Heart right ventricle (tissue), 16 donors: ENCODE results near the gene GSN. TPM values are rescaled to one million over a fixed set of nuclear protein-coding genes. Genes with fewer than 3 reads are reported as not detected.

Experiments used
- ATAC-seq, 8 donors: fragments of 200-7000 bp; cut with Tn5 transposase; one replicate each; pipeline ENCODE4 v1.9.1; 2020; ENCODE audit warnings: mild to moderate bottlenecking in 8 of 8, moderate library complexity in 8 of 8, moderate number of reproducible peaks in 1 of 8
- DNase-seq, 2 donors: peaks; one replicate each; pipeline ENCODE4 v3.0.0-alpha.2; 2020
- H3K27ac ChIP-seq, 10 donors: fragments of 200-600 bp; sonication (generic) in 2 of 10; one replicate each; pipeline versions ENCODE4 v1.5.0 to v1.8.0; 2020 to 2022; ENCODE audit warnings: mild to moderate bottlenecking in 3 of 10
- H3K27me3 ChIP-seq, 7 donors: fragments of 200-600 bp; one replicate each; pipeline ENCODE4 v1.8.0; 2021 to 2022; ENCODE audit warnings: mild to moderate bottlenecking in 2 of 7
- H3K36me3 ChIP-seq, 9 donors: fragments of 200-600 bp; sonication (generic) in 1 of 9; one replicate each; pipeline versions ENCODE4 v1.5.0 to v1.8.0; 2020 to 2022; ENCODE audit warnings: mild to moderate bottlenecking in 2 of 9
- H3K4me1 ChIP-seq, 9 donors: fragments of 200-600 bp; sonication (generic) in 1 of 9; one replicate each; pipeline versions ENCODE4 v1.5.0 to v1.8.0; 2020 to 2022; ENCODE audit warnings: mild to moderate bottlenecking in 4 of 9
- H3K4me3 ChIP-seq, 10 donors: fragments of 200-600 bp; sonication (generic) in 2 of 10; one replicate each; pipeline versions ENCODE4 v1.5.0 to v1.8.0; 2020 to 2022; ENCODE audit warnings: mild to moderate bottlenecking in 7 of 10, moderate library complexity in 2 of 10
- H3K9me3 ChIP-seq, 11 donors: fragments of 200-600 bp in 10 of 11; sonication (generic) in 2 of 11; one replicate each; pipeline versions ENCODE4 v1.5.0 to v1.8.0; 2013 to 2022; ENCODE audit warnings: mild to moderate bottlenecking in 2 of 11, control low read depth in 1 of 11, moderate library complexity in 1 of 11
- CTCF ChIP-seq, 9 donors: fragments of 200-600 bp; sonication (generic) in 2 of 9; IDR thresholded peaks; one replicate each; pipeline versions ENCODE4 v1.5.0 to v1.8.0; 2021 to 2022; ENCODE audit warnings: antibody characterized with exemption in 9 of 9, mild to moderate bottlenecking in 5 of 9, moderate library complexity in 1 of 9
- WGBS, 2 donors: extraction: QIAGEN DNeasy Blood & Tissue Kit; methylation state at CpG; one replicate each; pipeline ENCODE4 v1.1.7; 2013; ENCODE audit warnings: inconsistent platforms in 1 of 2; 5-methylcytosine and 5-hydroxymethylcytosine counted together
- intact Hi-C, 10 donors: fragments of 100-400 bp; cut with DNase I; formaldehyde crosslinking; loops; one replicate each; pipeline versions ENCODE4 v1.11.1 to v1.14.2; 2022
- polyA plus RNA-seq, 2 donors: library from polyadenylated mRNA; stranded (reverse); fragments of 200-250 nt; gene quantifications; one replicate each; pipeline ENCODE4 v1.2.3, GENCODE V29; 2013
- total RNA-seq, 10 donors: library from RNA; stranded (reverse); fragmentation: NEBNext Ultra II Directional in 3 of 10; extraction: Animal tissue kit (Norgen Biotek cat#: 25700) in 3 of 10; gene quantifications; one replicate each; pipeline versions ENCODE4 v1.2.1 to v1.2.4, GENCODE V29; 2021 to 2023
- donor health status: Arrhythmogenic right ventricular cardiomyopathy.
- donor health status: ischemic (EF 13 %, LVEDD 7.1; RV severe dilation, severe dysfunction).
- donor health status: healthy with polysubstance abuse.
- donor health status: DM: no; HTN: yes; CAD: no.
- donor health status: DM: no; HTN: no; CAD: no.
- donor health status: ischemic (EF 25% LVEDD 6.9; RV normal size, moderate dysfunction).
- donor health status: ischemic (EF 25% LVEDD 5.7; RV mildly dilated, moderate dysfunction).
- donor health status: healthy.
- donor health status: DM: yes; HTN: yes; CAD: no.
- donor health status: Ischemic cardiomyopathy.
- donor health status: ischemic (EF 35%, LVEDD 5.7; RV mildly dilated, moderate dysfunction).
- donor health status: nonischemic (EF 11% LVEDD 7.7; RV severe dilation, severe dysfunction).
- donor health status: DM: yes; HTN: yes; CAD: no.
- donor health status: PGD.
- donor health status: ischemic (EF 29% LVEDD 5.4; RV normal size, mild dysfunction).
- donor health status: nonischemic (EF 23%, LVEDD 6.1; RV moderate dilation, normal function).

GSN gene
- total and polyA plus RNA-seq, 12 donors: 360 to 861 (median 668) TPM

GRCh38 chr9:121318631-121319382 lies 50.8 kb downstream of the GSN start:
- intact Hi-C loops: loop anchor here in 9 of 10 donors (1.0 to 10.0 kb wide), 10 partner anchors 37 to 107 kb away; no protein-coding TSS in a partner anchor
- no peaks in the 10 kb centered on the region for H3K27me3 ChIP-seq
- WGBS, 2 donors: 85 to 86% methylated on average over 19 of the region's 19 CpGs
- no peak for DNase-seq
- peaks cover 0 to 100% (median 93%) of the 10 kb centered on the region in 9 donors for H3K36me3 ChIP-seq
- TF ChIP-seq CTCF (IDR thresholded peaks at IDR 0.05): no peak
- H3K4me1 ChIP-seq: peaks cover 18 to 94% (median 45%) of the 10 kb centered on the region in 9 donors
- no peaks in the 10 kb centered on the region for H3K9me3 ChIP-seq
- H3K27ac ChIP-seq: peak overlapping the region in 8 of 10 donors; percentile 16 to 98 (median 83)
- peak in 4 of 8 donors; percentile 5 to 42 (median 7) for ATAC-seq
- no peak overlapping the region for H3K4me3 ChIP-seq

GRCh38 chr9:121319383-121319780 lies 51.4 kb downstream of the GSN start:
- H3K27me3 ChIP-seq: no peaks in the 10 kb centered on the region
- 91 to 98% methylated on average over 5 of the region's 5 CpGs for WGBS, 2 donors
- H3K4me3 ChIP-seq: no peak overlapping the region
- intact Hi-C loops: loop anchor here in 9 of 10 donors (1.0 to 10.0 kb wide), 10 partner anchors 37 to 107 kb away; no protein-coding TSS in a partner anchor
- peaks cover 0 to 100% (median 93%) of the 10 kb centered on the region in 9 donors for H3K36me3 ChIP-seq
- ATAC-seq (no peak), DNase-seq (no peak)
- peaks cover 18 to 94% (median 47%) of the 10 kb centered on the region in 9 donors for H3K4me1 ChIP-seq
- H3K9me3 ChIP-seq: no peaks in the 10 kb centered on the region
- H3K27ac ChIP-seq: peak overlapping the region in 8 of 10 donors; percentile 24 to 98 (median 83)
- no peak for TF ChIP-seq CTCF (IDR thresholded peaks at IDR 0.05)

- peaks cover 0 to 100% (median 89%) of the 10 kb centered on the region in 9 donors for H3K36me3 ChIP-seq
- DNase-seq: no peak
- no peak for ATAC-seq
- intact Hi-C loops: loop anchor here in 7 of 10 donors (2.0 to 10.0 kb wide), 7 partner anchors 52 to 109 kb away; partner anchors contain the start of gene STOM (in 1 of the 7)
- H3K27ac ChIP-seq: peak overlapping the region in 9 of 10 donors; percentile 45 to 98 (median 78)
- H3K9me3 ChIP-seq: no peaks in the 10 kb centered on the region
- TF ChIP-seq CTCF (IDR thresholded peaks at IDR 0.05): no peak
- H3K4me1 ChIP-seq: peaks cover 27 to 97% (median 58%) of the 10 kb centered on the region in 9 donors
- H3K4me3 ChIP-seq: no peak overlapping the region
- H3K27me3 ChIP-seq: no peaks in the 10 kb centered on the region
- WGBS, 2 donors: 92 to 95% methylated on average over 10 of the region's 10 CpGs
Observed at GRCh38 chr9:121321016-121321503, 53.1 kb downstream of the GSN start.

- Histone ChIP-seq H3K36me3 (peaks cover 0 to 100% (median 86%) of the 10 kb centered on the region in 9 donors), H3K27me3 (no peaks in the 10 kb centered on the region), H3K9me3 (no peaks in the 10 kb centered on the region), H3K4me1 (peaks cover 27 to 97% (median 68%) of the 10 kb centered on the region in 9 donors), H3K4me3 (no peak overlapping the region), H3K27ac (peak overlapping the region in 7 of 10 donors; percentile 1 to 98 (median 94))
- no peak for TF ChIP-seq CTCF (IDR thresholded peaks at IDR 0.05)
- 69 to 79% methylated on average over 5 of the region's 5 CpGs for WGBS, 2 donors
- ATAC-seq: no peak
- DNase-seq: no peak
- intact Hi-C loops: loop anchor here in 3 of 10 donors (5.0 to 10.0 kb wide), 3 partner anchors 53 to 110 kb away; partner anchors contain the start of gene STOM (in 1 of the 3)
Observed at GRCh38 chr9:121322037-121322736, 54.2 kb downstream of the GSN start.
